H1 (cell line): ENCODE measurements around the gene RNASE12. TPM values are rescaled to one million over a fixed set of nuclear protein-coding genes. Genes with fewer than 3 reads are reported as not detected.

ENCODE experiments used
- CTCF ChIA-PET: fragments of 300-600 bp; sonication (Branson Sonifier 250); formaldehyde crosslinking; loops from one replicate; lab custom pipeline; 2021; ENCODE audit not compliant: partially characterized antibody; lab: Charles Lee
- POLR2A ChIA-PET: fragments of 300-600 bp; sonication (Branson Sonifier 250); formaldehyde crosslinking; loops from one replicate; lab custom pipeline; 2021; ENCODE audit warnings: inconsistent platforms; ENCODE audit not compliant: partially characterized antibody; lab: Charles Lee
- DNase-seq, 2 experiments: peaks; one replicate each; pipeline versions ENCODE4 v3.0.0 to v3.0.0-alpha.2; 2010 to 2022; ENCODE audit warnings: low spot score in 2 of 2, low read depth in 1 of 2, mixed read lengths in 1 of 2
- FAIRE-seq: peaks from 2 replicates; lab custom pipeline; 2011; peaks lifted over from hg19 to GRCh38; lab: Jason Lieb, UNC
- H2AFZ ChIP-seq: 2 replicates; pipeline ENCODE4 v1.8.1; 2012; ENCODE audit warnings: low read length, inconsistent platforms
- H2AK5ac ChIP-seq: 2 replicates; pipeline ENCODE4 v1.6.1; 2013; ENCODE audit warnings: low read depth, low read length
- H2BK120ac ChIP-seq: replicated peaks from 2 replicates; pipeline ENCODE3; 2013; ENCODE audit warnings: low read depth, low read length, inconsistent platforms
- H2BK12ac ChIP-seq: 2 replicates; pipeline ENCODE4 v1.6.1; 2013; ENCODE audit warnings: low read depth, low read length
- H2BK15ac ChIP-seq: 2 replicates; pipeline ENCODE4 v1.6.1; 2013; ENCODE audit warnings: low read length
- H2BK20ac ChIP-seq: 2 replicates; pipeline ENCODE4 v1.6.1; 2013; ENCODE audit warnings: low read length
- H2BK5ac ChIP-seq: 2 replicates; pipeline ENCODE4 v1.6.1; 2013; ENCODE audit warnings: low read depth, low read length
- H3K14ac ChIP-seq: 2 replicates; pipeline ENCODE4 v1.6.1; 2013; ENCODE audit warnings: inconsistent platforms; ENCODE audit not compliant: insufficient read length
- H3K18ac ChIP-seq: 2 replicates; pipeline ENCODE4 v1.6.1; 2013; ENCODE audit warnings: low read length; ENCODE audit errors: extremely low read depth
- H3K23ac ChIP-seq: 2 replicates; pipeline ENCODE4 v1.6.1; 2013; ENCODE audit warnings: inconsistent platforms; ENCODE audit not compliant: insufficient read length
- H3K23me2 ChIP-seq: 2 replicates; pipeline ENCODE4 v1.6.1; 2013; ENCODE audit warnings: low read depth, low read length
- H3K27ac ChIP-seq: 2 replicates; pipeline ENCODE4 v1.6.1; 2011; ENCODE audit warnings: low read depth, low read length, inconsistent platforms
- H3K27me3 ChIP-seq, 4 experiments: replicated peaks in 1 of 4; 1 replicate in 1 of 4; 2 replicates in 3 of 4; pipeline versions ENCODE4 v1.6.1 to v1.8.1; 2011 to 2013; ENCODE audit warnings: low read length in 3 of 4, mild to moderate bottlenecking in 3 of 4, inconsistent platforms in 2 of 4, mixed read lengths in 2 of 4, moderate library complexity in 1 of 4; ENCODE audit not compliant: control insufficient read depth in 3 of 4, insufficient read depth in 3 of 4; ENCODE audit errors: extremely low read depth in 1 of 4
- H3K36me3 ChIP-seq, 4 experiments: 2 replicates each; pipeline versions ENCODE4 v1.6.1 to v1.8.1; 2011 to 2013; ENCODE audit warnings: mild to moderate bottlenecking in 4 of 4, low read length in 3 of 4, moderate library complexity in 2 of 4, control low read depth in 1 of 4, inconsistent platforms in 1 of 4; ENCODE audit not compliant: insufficient read depth in 4 of 4, control insufficient read depth in 2 of 4
- H3K4ac ChIP-seq: replicated peaks from 2 replicates; pipeline ENCODE3; 2013; ENCODE audit warnings: low read length, low read depth, mixed read lengths, inconsistent platforms; ENCODE audit not compliant: insufficient read length
- H3K4me1 ChIP-seq, 4 experiments: replicated peaks in 1 of 4; 1 replicate in 1 of 4; 2 replicates in 3 of 4; pipeline versions ENCODE4 v1.6.1 to v1.8.1; 2011 to 2013; ENCODE audit warnings: low read length in 3 of 4, inconsistent platforms in 2 of 4, mixed read lengths in 1 of 4; ENCODE audit not compliant: insufficient read depth in 4 of 4, control insufficient read depth in 3 of 4
- H3K4me2 ChIP-seq, 2 experiments: 2 replicates each; pipeline versions ENCODE4 v1.6.1 to v1.8.1; 2011 to 2013; ENCODE audit warnings: low read depth in 2 of 2, low read length in 2 of 2, control low read depth in 1 of 2, inconsistent platforms in 1 of 2, mild to moderate bottlenecking in 1 of 2; ENCODE audit not compliant: insufficient read depth in 1 of 2
- H3K4me3 ChIP-seq, 4 experiments: fragments of 200-600, 300-600 bp in 1 of 4; sonication (generic), shearing (Covaris generic), sonication (Bioruptor Twin) in 1 of 4; 2 replicates each; pipeline versions ENCODE4 v1.5.1 to v1.8.1; 2011 to 2016; ENCODE audit warnings: low read length in 4 of 4, low read depth in 3 of 4, control low read depth in 2 of 4, inconsistent platforms in 2 of 4, mild to moderate bottlenecking in 2 of 4, mixed read lengths in 1 of 4, moderate library complexity in 1 of 4; ENCODE audit not compliant: insufficient read depth in 2 of 4; ENCODE audit errors: extremely low read depth in 1 of 4
- H3K56ac ChIP-seq: replicated peaks from 2 replicates; pipeline ENCODE3; 2013; ENCODE audit warnings: low read depth, mild to moderate bottlenecking, mixed read lengths, low read length, inconsistent platforms; ENCODE audit not compliant: insufficient read length
- H3K79me1 ChIP-seq: 2 replicates; pipeline ENCODE4 v1.6.1; 2013; ENCODE audit warnings: low read depth, low read length, control low read depth
- H3K79me2 ChIP-seq, 2 experiments: 2 replicates each; pipeline versions ENCODE4 v1.6.1 to v1.8.1; 2012 to 2013; ENCODE audit warnings: low read length in 2 of 2, mild to moderate bottlenecking in 2 of 2, inconsistent platforms in 1 of 2; ENCODE audit not compliant: insufficient read depth in 2 of 2, control insufficient read depth in 1 of 2
- H3K9ac ChIP-seq, 4 experiments: replicated peaks in 1 of 4; 1 replicate in 1 of 4; 2 replicates in 3 of 4; pipeline versions ENCODE4 v1.6.1 to v1.8.1; 2011 to 2013; ENCODE audit warnings: low read depth in 3 of 4, low read length in 3 of 4, control low read depth in 2 of 4, mild to moderate bottlenecking in 2 of 4, moderate library complexity in 2 of 4, inconsistent platforms in 1 of 4; ENCODE audit errors: extremely low read depth in 1 of 4
- H3K9me3 ChIP-seq, 2 experiments: 2 replicates each; pipeline versions ENCODE4 v1.6.1 to v1.8.1; 2012 to 2013; ENCODE audit warnings: mild to moderate bottlenecking in 2 of 2, moderate library complexity in 2 of 2, control low read depth in 1 of 2, inconsistent platforms in 1 of 2, low read depth in 1 of 2, low read length in 1 of 2, mixed read lengths in 1 of 2; ENCODE audit not compliant: insufficient read depth in 2 of 2
- H4K20me1 ChIP-seq, 2 experiments: replicated peaks in 1 of 2; 2 replicates each; pipeline versions ENCODE3 to v1.8.1; 2011 to 2013; ENCODE audit warnings: inconsistent platforms in 2 of 2, low read length in 2 of 2, mild to moderate bottlenecking in 1 of 2; ENCODE audit not compliant: insufficient read depth in 2 of 2, control insufficient read depth in 1 of 2
- H4K5ac ChIP-seq: 2 replicates; pipeline ENCODE4 v1.6.1; 2013; ENCODE audit warnings: low read length, low read depth, mixed read lengths, inconsistent platforms; ENCODE audit not compliant: insufficient read length
- H4K8ac ChIP-seq: 2 replicates; pipeline ENCODE4 v1.8.0; 2013; ENCODE audit warnings: mild to moderate bottlenecking, moderate library complexity, low read length, inconsistent platforms; ENCODE audit not compliant: insufficient read depth; ENCODE audit errors: extremely low read depth
- H4K91ac ChIP-seq: replicated peaks from 2 replicates; pipeline ENCODE3; 2013; ENCODE audit warnings: low read length, mixed read lengths, inconsistent platforms; ENCODE audit not compliant: insufficient read length
- BRCA1 ChIP-seq: IDR thresholded peaks from 2 replicates; pipeline ENCODE4 v1.6.1; 2012; ENCODE audit warnings: low read depth, low read length, improper control_type of control experiment
- CHD2 ChIP-seq: IDR thresholded peaks from 2 replicates; pipeline ENCODE4 v1.6.1; 2012; ENCODE audit warnings: low read length, improper control_type of control experiment
- HDAC2 ChIP-seq, 2 experiments: fragments of 300-600 bp in 1 of 2; sonication (generic) in 1 of 2; IDR thresholded peaks; 2 replicates each; pipeline ENCODE4 v1.6.1; 2011 to 2012; ENCODE audit warnings: low read depth in 2 of 2, low read length in 2 of 2, mild to moderate bottlenecking in 2 of 2, moderate library complexity in 2 of 2, borderline replicate concordance in 1 of 2, inconsistent platforms in 1 of 2
- KDM1A ChIP-seq: fragments of 200-600, 300-600 bp; sonication (generic); IDR thresholded peaks from 2 replicates; pipeline ENCODE4 v1.7.1; 2016; ENCODE audit warnings: mild to moderate bottlenecking, low read length, borderline replicate concordance
- USF2 ChIP-seq: IDR thresholded peaks from 2 replicates; pipeline ENCODE4 v1.6.1; 2011; ENCODE audit warnings: low read length, improper control_type of control experiment
- ZNF274 ChIP-seq: IDR thresholded peaks from 2 replicates; pipeline ENCODE4 v1.7.0; 2012; ENCODE audit warnings: low read length, borderline replicate concordance; ENCODE audit errors: extremely low read depth
- WGBS, 2 experiments: shearing (Covaris generic) in 1 of 2; methylation state at CpG; one replicate each; pipeline versions ENCODE4 v1.1.6 to v1.1.7; 2013 to 2015; ENCODE audit warnings: low lambda C conversion rate in 2 of 2, mixed read lengths in 2 of 2, inconsistent platforms in 1 of 2, low coverage in 1 of 2, missing lambda C conversion rate in 1 of 2; ENCODE audit not compliant: insufficient replicate concordance in 2 of 2, insufficient coverage in 1 of 2, insufficient read length in 1 of 2; ENCODE audit errors: extremely low coverage in 1 of 2, missing lambda C conversion rate in 1 of 2; 5-methylcytosine and 5-hydroxymethylcytosine counted together
- polyA plus RNA-seq, 7 experiments: library from polyadenylated mRNA; depleted of rRNA in 3 of 7; stranded (reverse) in 5 of 7; unstranded in 2 of 7; fragments of >200 nt in 5 of 7; fragments of 200-250 nt in 2 of 7; gene quantifications; 1 replicate in 5 of 7; 2 replicates in 1 of 7; 4 replicates in 1 of 7; pipeline versions ENCODE4 v1.2.1 to v1.2.3, GENCODE V29; 2011 to 2013; ENCODE audit warnings: missing spikeins in 2 of 7, mixed read lengths in 2 of 7
- total RNA-seq: library from RNA; stranded (reverse); fragmentation: NEBNext Ultra II Directional; extraction: Animal tissue kit (Norgen Biotek cat#: 25700); gene quantifications from 2 replicates; pipeline ENCODE4 v1.2.1, GENCODE V29; 2021

The RNASE12 gene
- total and polyA plus RNA-seq, 2 of the 8 experiments (the other 6 are each of a cell fraction or from before 2014, with no cell fraction given): not detected

GRCh38 chr14:20559461-20559904 lies 31.7 kb downstream of the RNASE12 start:
- Histone ChIP-seq H3K36me3 (no peaks in the 10 kb centered on the region), H3K9ac (peak overlapping the region in 1 of 4 experiments; percentile 34; a peak in 1 of 7 replicates), H3K79me2 (no peaks in the 10 kb centered on the region), H3K27ac (peak overlapping the region; percentile 18; the same call in 1 of the 2 replicates), H3K9me3 (no peaks in the 10 kb centered on the region), H2AK5ac (no peak overlapping the region), H2BK120ac (no peak overlapping the region), H3K4me2 (peak overlapping the region; percentile 35 to 61; a peak in 3 of 4 replicates), H3K27me3 (no peaks in the 10 kb centered on the region), H3K4ac (no peak overlapping the region), H2AFZ (no peak overlapping the region), H2BK15ac (no peak overlapping the region), H4K20me1 (no peaks in the 10 kb centered on the region), H2BK12ac (no peak overlapping the region), H3K79me1 (no peaks in the 10 kb centered on the region), H3K4me3 (peak overlapping the region in 1 of 4 experiments; percentile 35; a peak in 1 of 8 replicates), H2BK20ac (no peak overlapping the region), H2BK5ac (peak overlapping the region; percentile 69; the same call in 1 of the 2 replicates), H3K18ac (no peak overlapping the region), H3K56ac (no peak overlapping the region), H3K4me1 (peaks cover 2 to 10% (median 5%) of the 10 kb centered on the region in 4 experiments; a peak in 5 of 7 replicates), H3K23me2 (no peaks in the 10 kb centered on the region; the same call in 1 of the 2 replicates), H4K5ac (no peak overlapping the region), H4K91ac (no peak overlapping the region), H3K14ac (no peak overlapping the region), H4K8ac (no peak overlapping the region), H3K23ac (no peak overlapping the region)
- CTCF ChIA-PET: no interaction called here
- WGBS, 2 experiments: 3% methylated on average over 2 of the region's 2 CpGs; no CpG with 5 or more reads in 1 of the 2 experiments
- POLR2A ChIA-PET: no interaction called here
- DNase-seq: peak in 1 of 2 experiments; percentile 34
- FAIRE-seq: peak; percentile 76
- TF ChIP-seq BRCA1 (no peak), HDAC2 (IDR thresholded peaks at IDR 0.05; ENCODE audit: borderline replicate concordance in 1 of 2, low read depth in 2 of 2, low read length in 2 of 2) (no peak), USF2 (no peak), CHD2 (no peak), ZNF274 (no peak), KDM1A (no peak)
